Measurements from ENCODE around the gene LMNTD2. TPM values are rescaled to one million over a fixed set of nuclear protein-coding genes. Genes with fewer than 3 reads are reported as not detected.
"Not testable (repeated sequence)": the region's sequence is repeated elsewhere in the genome, so short reads cannot be mapped to it uniquely, and the experiment has no call there.

The LMNTD2 gene
- total RNA-seq, 4 donors from 2014 or later = 7.6 to 20.4 (median 11.2) TPM

GRCh38 chr11:518463-519202 lies 41.9 kb downstream of the LMNTD2 start:
- 9% methylated on average over 39 to 50 of the region's 74 CpGs for WGBS, 2 donors
- no peak overlapping the region for H3K4me3 ChIP-seq (ENCODE audit: low read depth, poor library complexity, severe bottlenecking)
- peak; percentile 89 to 98 for DNase-seq (ENCODE audit: low spot score in 2 of 2)
- peak in 2 of 3 donors; percentile 40 to 70 for TF ChIP-seq CTCF (IDR thresholded peaks at IDR 0.05)
- no peak for TF ChIP-seq POLR2A (IDR thresholded peaks at IDR 0.05)
- intact Hi-C loops (cut with DNase I; ENCODE audit: low total_unique reads) = no loop called here

GRCh38 chr11:516918-517685 lies 43.4 kb downstream of the LMNTD2 start:
- H3K4me3 ChIP-seq (ENCODE audit: low read depth, poor library complexity, severe bottlenecking); intact Hi-C loops (cut with DNase I; ENCODE audit: low total_unique reads): not testable (repeated sequence)
- DNase-seq (ENCODE audit: low spot score in 2 of 2) = peak in 1 of 2 donors; percentile 86
- WGBS, 2 donors = 93 to 94% methylated on average over 26 to 31 of the region's 43 CpGs

GRCh38 chr11:516400-516799 lies 44.1 kb downstream of the LMNTD2 start:
- no peak overlapping the region for H3K4me3 ChIP-seq (ENCODE audit: low read depth, poor library complexity, severe bottlenecking)
- intact Hi-C loops (cut with DNase I; ENCODE audit: low total_unique reads) = no loop called here
- no peak for TF ChIP-seq POLR2A (IDR thresholded peaks at IDR 0.05)
- no peak for DNase-seq (ENCODE audit: low spot score in 2 of 2)
- 94 to 95% methylated on average over 4 of the region's 4 CpGs for WGBS, 2 donors

GRCh38 chr11:515131-515530 lies 45.4 kb downstream of the LMNTD2 start:
- intact Hi-C loops (cut with DNase I; ENCODE audit: low total_unique reads) = no loop called here
- WGBS, 2 donors = 53 to 65% methylated on average over 6 of the region's 6 CpGs
- DNase-seq (ENCODE audit: low spot score in 2 of 2) = no peak
- no peak for TF ChIP-seq POLR2A (IDR thresholded peaks at IDR 0.05)
- no peak for TF ChIP-seq CTCF (IDR thresholded peaks at IDR 0.05)
- H3K4me3 ChIP-seq (ENCODE audit: low read depth, poor library complexity, severe bottlenecking) = no peak overlapping the region

GRCh38 chr11:514606-515005 lies 45.9 kb downstream of the LMNTD2 start:
- no peak overlapping the region for H3K4me3 ChIP-seq (ENCODE audit: low read depth, poor library complexity, severe bottlenecking)
- 89 to 90% methylated on average over 10 of the region's 10 CpGs for WGBS, 2 donors
- no peak for TF ChIP-seq CTCF (IDR thresholded peaks at IDR 0.05)
- no peak for TF ChIP-seq POLR2A (IDR thresholded peaks at IDR 0.05)
- DNase-seq (ENCODE audit: low spot score in 2 of 2) = no peak
- intact Hi-C loops (cut with DNase I; ENCODE audit: low total_unique reads) = no loop called here

GRCh38 chr11:512761-513595 lies 47.6 kb downstream of the LMNTD2 start:
- intact Hi-C loops (cut with DNase I; ENCODE audit: low total_unique reads) = no loop called here
- WGBS, 2 donors = 90 to 93% methylated on average over 29 of the region's 29 CpGs
- no peak for DNase-seq (ENCODE audit: low spot score in 2 of 2)
- no peak for TF ChIP-seq POLR2A (IDR thresholded peaks at IDR 0.05)
- TF ChIP-seq CTCF (IDR thresholded peaks at IDR 0.05) = no peak
- H3K4me3 ChIP-seq (ENCODE audit: low read depth, poor library complexity, severe bottlenecking) = no peak overlapping the region
